ENCODE data around the gene ENOX1. TPM values are rescaled to one million over a fixed set of nuclear protein-coding genes. Genes with fewer than 3 reads are reported as not detected.

Gene ENOX1
- total RNA-seq, 1 experiment from 2014 or later: 0.35 TPM

DNA sequence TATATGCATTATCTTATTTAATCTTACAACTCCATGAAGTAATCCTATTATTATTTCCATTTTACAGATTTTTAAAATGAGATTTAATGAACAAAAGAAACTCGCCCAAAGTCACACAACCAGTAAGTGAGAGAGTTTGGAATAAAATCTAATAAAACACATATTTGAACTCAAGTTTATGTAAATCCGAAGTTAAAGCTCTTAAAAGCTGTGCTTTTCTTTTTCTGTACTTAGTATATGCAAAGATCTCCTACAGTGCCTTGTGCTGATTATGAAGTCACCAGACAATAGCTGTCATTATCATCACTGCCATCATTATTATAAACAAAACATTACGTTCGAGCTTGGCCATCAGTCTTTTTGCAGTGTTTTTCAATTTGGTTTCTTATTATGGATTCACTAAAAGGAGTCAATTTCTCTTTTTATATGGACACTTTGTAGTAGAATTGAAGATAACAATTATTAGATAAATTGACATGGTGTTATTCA, 29.7 kb upstream of the ENOX1 start:
- no peak overlapping the region for H2AFZ ChIP-seq
- no peaks in the 10 kb centered on the region for H3K27me3 ChIP-seq (ENCODE audit: insufficient read depth, low read depth)
- H3K9me3 ChIP-seq (ENCODE audit: insufficient read depth, low read depth): no peaks in the 10 kb centered on the region
- H3K36me3 ChIP-seq (ENCODE audit: low read depth): no peaks in the 10 kb centered on the region
- TF ChIP-seq, protein P1, sequence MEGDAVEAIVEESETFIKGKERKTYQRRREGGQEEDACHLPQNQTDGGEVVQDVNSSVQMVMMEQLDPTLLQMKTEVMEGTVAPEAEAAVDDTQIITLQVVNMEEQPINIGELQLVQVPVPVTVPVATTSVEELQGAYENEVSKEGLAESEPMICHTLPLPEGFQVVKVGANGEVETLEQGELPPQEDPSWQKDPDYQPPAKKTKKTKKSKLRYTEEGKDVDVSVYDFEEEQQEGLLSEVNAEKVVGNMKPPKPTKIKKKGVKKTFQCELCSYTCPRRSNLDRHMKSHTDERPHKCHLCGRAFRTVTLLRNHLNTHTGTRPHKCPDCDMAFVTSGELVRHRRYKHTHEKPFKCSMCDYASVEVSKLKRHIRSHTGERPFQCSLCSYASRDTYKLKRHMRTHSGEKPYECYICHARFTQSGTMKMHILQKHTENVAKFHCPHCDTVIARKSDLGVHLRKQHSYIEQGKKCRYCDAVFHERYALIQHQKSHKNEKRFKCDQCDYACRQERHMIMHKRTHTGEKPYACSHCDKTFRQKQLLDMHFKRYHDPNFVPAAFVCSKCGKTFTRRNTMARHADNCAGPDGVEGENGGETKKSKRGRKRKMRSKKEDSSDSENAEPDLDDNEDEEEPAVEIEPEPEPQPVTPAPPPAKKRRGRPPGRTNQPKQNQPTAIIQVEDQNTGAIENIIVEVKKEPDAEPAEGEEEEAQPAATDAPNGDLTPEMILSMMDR (conservative IDR thresholded peaks at IDR 0.05): no peak
- TF ChIP-seq EZH2 (IDR thresholded peaks at IDR 0.05; ENCODE audit: low read depth): no peak
- no peak overlapping the region for H3K27ac ChIP-seq
- ChIA-PET CTCF (interaction anchor here (0.7 kb wide), 2 partner anchors 22 to 904 kb away, joined by 3 read pairs; no protein-coding TSS in a partner anchor), POLR2A (ENCODE audit: unreplicated experiment) (interaction anchor here (0.7 kb wide), 1 partner anchor 1185 kb away, joined by 5 read pairs; no protein-coding TSS in a partner anchor)
- no peaks in the 10 kb centered on the region for H4K20me1 ChIP-seq (ENCODE audit: insufficient read depth)
- no peaks in the 10 kb centered on the region for H3K9me2 ChIP-seq (ENCODE audit: insufficient read depth)
- no peak overlapping the region for H3K4me3 ChIP-seq
- BruUV-seq (replicated peaks): no TSS peak
- H3F3A ChIP-seq (ENCODE audit: insufficient read depth, low read depth): no peaks in the 10 kb centered on the region
- H3K4me2 ChIP-seq: no peak overlapping the region
- DNase-seq: no peak
- no peaks in the 10 kb centered on the region for H3K79me2 ChIP-seq (ENCODE audit: low read depth)
- no peaks in the 10 kb centered on the region for H3K4me1 ChIP-seq (replicated peaks; ENCODE audit: insufficient read depth)
- intact Hi-C loops (cut with micrococcal nuclease; ENCODE audit: unreplicated experiment): no loop called here

- CTCF ChIA-PET: interaction anchor here (0.6 kb wide), 1 partner anchor 29 kb away, joined by 4 read pairs; the partner anchor contains the start of gene ENOX1
- POLR2A ChIA-PET (ENCODE audit: unreplicated experiment): no interaction called here
- no peaks in the 10 kb centered on the region for H3K9me2 ChIP-seq (ENCODE audit: insufficient read depth)
- no peaks in the 10 kb centered on the region for H3K27me3 ChIP-seq (ENCODE audit: insufficient read depth, low read depth)
- no peaks in the 10 kb centered on the region for H3K9me3 ChIP-seq (ENCODE audit: insufficient read depth, low read depth)
- no TSS peak for BruUV-seq (replicated peaks)
- no peak overlapping the region for H3K4me3 ChIP-seq
- no peak overlapping the region for H3K27ac ChIP-seq
- H2AFZ ChIP-seq: no peak overlapping the region
- no peaks in the 10 kb centered on the region for H3K4me1 ChIP-seq (replicated peaks; ENCODE audit: insufficient read depth)
- DNase-seq: peak in 1 of 2 experiments; percentile 11
- H3F3A ChIP-seq (ENCODE audit: insufficient read depth, low read depth): no peaks in the 10 kb centered on the region
- intact Hi-C loops (cut with micrococcal nuclease; ENCODE audit: unreplicated experiment): no loop called here
- TF ChIP-seq, protein P1 (conservative IDR thresholded peaks at IDR 0.05): no peak
- no peak for TF ChIP-seq EZH2 (IDR thresholded peaks at IDR 0.05; ENCODE audit: low read depth)
- H3K79me2 ChIP-seq (ENCODE audit: low read depth): no peaks in the 10 kb centered on the region
- no peaks in the 10 kb centered on the region for H4K20me1 ChIP-seq (ENCODE audit: insufficient read depth)
- H3K36me3 ChIP-seq (ENCODE audit: low read depth): no peaks in the 10 kb centered on the region
- no peak overlapping the region for H3K4me2 ChIP-seq
These were observed 28.4 kb upstream of the ENOX1 start for GRCh38 chr13:43815204-43815603.

DNA sequence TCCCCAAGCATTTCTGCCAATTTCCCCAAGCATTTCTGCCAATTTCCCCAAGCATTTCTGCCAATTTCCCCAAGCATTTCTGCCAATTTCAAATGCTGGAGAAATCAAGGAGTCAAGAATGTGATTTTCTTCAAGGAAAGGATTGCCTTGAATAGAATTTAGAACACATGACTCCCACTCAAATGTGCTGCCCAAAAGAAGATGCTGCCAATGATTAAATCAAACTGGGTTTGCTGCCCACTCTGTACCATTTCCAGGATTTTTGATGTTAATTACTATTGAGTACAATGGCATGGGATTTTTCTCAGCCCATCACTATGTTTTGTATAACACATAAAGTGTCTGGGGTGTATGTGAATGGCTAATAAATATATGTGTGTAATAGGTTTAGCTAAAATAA, 21.9 kb upstream of the ENOX1 start:
- no peak overlapping the region for H3K4me2 ChIP-seq
- no peak overlapping the region for H3K4me3 ChIP-seq
- no peak overlapping the region for H3K27ac ChIP-seq
- no peaks in the 10 kb centered on the region for H3K79me2 ChIP-seq (ENCODE audit: low read depth)
- no peaks in the 10 kb centered on the region for H3K27me3 ChIP-seq (ENCODE audit: insufficient read depth, low read depth)
- no peak overlapping the region for H2AFZ ChIP-seq
- H3F3A ChIP-seq (ENCODE audit: insufficient read depth, low read depth): 0 out of 2 replicates have a peak, but pooled peaks cover 5% of the 10 kb centered on the region
- no peak for TF ChIP-seq EZH2 (IDR thresholded peaks at IDR 0.05; ENCODE audit: low read depth)
- TF ChIP-seq, protein P1 (conservative IDR thresholded peaks at IDR 0.05): no peak
- no TSS peak for BruUV-seq (replicated peaks)
- H3K9me3 ChIP-seq (ENCODE audit: insufficient read depth, low read depth): no peaks in the 10 kb centered on the region
- ChIA-PET CTCF (no interaction called here), POLR2A (ENCODE audit: unreplicated experiment) (no interaction called here)
- peaks cover 15% of the 10 kb centered on the region for H3K4me1 ChIP-seq (replicated peaks; ENCODE audit: insufficient read depth)
- intact Hi-C loops (cut with micrococcal nuclease; ENCODE audit: unreplicated experiment): loop anchor here (5.0 to 10.0 kb wide), 2 partner anchors 69 to 1214 kb away; partner anchors contain the start of genes CCDC122 and LACC1
- H4K20me1 ChIP-seq (ENCODE audit: insufficient read depth): no peaks in the 10 kb centered on the region
- DNase-seq: no peak
- H3K36me3 ChIP-seq (ENCODE audit: low read depth): no peaks in the 10 kb centered on the region
- no peaks in the 10 kb centered on the region for H3K9me2 ChIP-seq (ENCODE audit: insufficient read depth)
